ENCODE data around the gene ATP12A. TPM values are rescaled to one million over a fixed set of nuclear protein-coding genes. Genes with fewer than 3 reads are reported as not detected.

ATP12A gene
- not detected in 2 replicates for total RNA-seq

DNA sequence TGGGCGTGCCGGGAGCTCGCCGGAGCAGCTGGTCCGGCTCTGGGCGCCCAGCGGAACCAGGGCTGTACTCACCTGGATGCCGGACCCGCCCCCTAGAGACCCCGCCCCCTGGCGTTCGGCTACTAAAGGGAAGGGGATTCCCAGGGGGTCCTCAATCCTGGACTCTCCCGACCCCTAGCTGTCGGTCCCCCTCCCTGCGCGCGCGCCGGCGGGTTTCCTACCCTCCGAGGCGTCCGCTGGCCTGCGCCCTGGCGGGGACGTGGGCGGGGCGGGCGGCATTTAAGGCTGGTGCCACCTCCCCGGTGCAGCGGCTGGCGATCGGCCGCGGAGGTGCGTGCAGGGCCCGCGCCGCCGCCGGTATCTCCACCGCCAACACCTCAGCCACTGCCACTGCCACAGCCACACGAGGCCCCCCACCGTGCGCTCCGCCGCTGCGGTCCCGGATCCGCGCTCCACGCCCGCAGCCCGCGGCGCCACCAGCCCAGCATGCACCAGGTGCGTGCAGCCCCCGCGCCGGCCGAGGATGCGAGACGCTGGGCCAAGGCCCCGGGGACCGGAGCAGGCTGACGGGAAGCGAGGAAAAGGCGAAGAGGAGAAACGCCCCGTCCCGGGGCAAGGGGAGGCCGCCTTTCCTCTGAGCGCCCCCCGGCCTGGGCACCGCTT lies at the start of gene ATP12A:
Gene ATP12A, plus strand, starts transcription at position 151 of the 663 bp plus-strand sequence. Its CDS starts 336 bp downstream, at position 487.

Other genes starting within 250 kb of the ATP12A start
- 27.9 and 37.8 TPM in 2 replicates for gene PARP4, start 167.6 kb upstream of the ATP12A start, total RNA-seq
- gene RNF17, start 83.8 kb downstream of the ATP12A start, total RNA-seq, result 0.98 TPM in 1 of 2 replicates, not detected in the other